Body of pancreas (tissue), 4 donors: ENCODE measurements around the gene CLK1.
A peak's percentile ranks its signal among the peaks of the same experiment; 100 is the strongest.

ENCODE experiments used
- POLR2A ChIP-seq, 3 donors: fragments of 450-650 bp; IDR thresholded peaks; one replicate each; pipeline ENCODE4 v1.6.1; 2016; ENCODE audit warnings: antibody characterized with exemption in 3 of 3, mild to moderate bottlenecking in 2 of 3
- TF ChIP-seq, protein P1 (sequence below), 7 experiments: fragments of 450-650 bp in 4 of 7; fragments of 200-600 bp in 3 of 7; sonication (generic) in 3 of 7; IDR thresholded peaks; one replicate each; pipeline ENCODE4 v1.5.1; 2016 to 2019; ENCODE audit warnings: antibody characterized with exemption in 7 of 7

DNA sequence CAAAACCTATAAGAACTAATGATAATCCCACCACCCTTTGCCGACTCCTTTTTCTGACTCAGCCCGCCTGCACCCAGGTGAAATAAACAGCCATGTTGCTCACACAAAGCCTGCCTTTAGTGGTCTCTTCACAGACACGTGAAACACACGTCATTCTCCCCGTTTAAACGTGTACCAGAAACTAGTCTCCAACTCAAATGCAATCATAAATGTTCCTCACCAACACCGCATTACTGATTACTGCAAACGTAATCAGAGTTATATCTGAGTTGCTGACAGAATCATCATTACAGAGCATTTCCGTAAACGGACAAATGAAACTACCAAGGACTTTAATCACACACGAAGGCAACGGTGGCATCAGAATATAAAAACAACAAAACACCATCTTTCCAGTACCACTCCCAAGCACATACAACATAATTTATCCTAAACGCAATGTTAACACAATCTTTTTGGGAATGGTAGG is 1.9 kb downstream of the CLK1 start:
- TF ChIP-seq, protein P1, sequence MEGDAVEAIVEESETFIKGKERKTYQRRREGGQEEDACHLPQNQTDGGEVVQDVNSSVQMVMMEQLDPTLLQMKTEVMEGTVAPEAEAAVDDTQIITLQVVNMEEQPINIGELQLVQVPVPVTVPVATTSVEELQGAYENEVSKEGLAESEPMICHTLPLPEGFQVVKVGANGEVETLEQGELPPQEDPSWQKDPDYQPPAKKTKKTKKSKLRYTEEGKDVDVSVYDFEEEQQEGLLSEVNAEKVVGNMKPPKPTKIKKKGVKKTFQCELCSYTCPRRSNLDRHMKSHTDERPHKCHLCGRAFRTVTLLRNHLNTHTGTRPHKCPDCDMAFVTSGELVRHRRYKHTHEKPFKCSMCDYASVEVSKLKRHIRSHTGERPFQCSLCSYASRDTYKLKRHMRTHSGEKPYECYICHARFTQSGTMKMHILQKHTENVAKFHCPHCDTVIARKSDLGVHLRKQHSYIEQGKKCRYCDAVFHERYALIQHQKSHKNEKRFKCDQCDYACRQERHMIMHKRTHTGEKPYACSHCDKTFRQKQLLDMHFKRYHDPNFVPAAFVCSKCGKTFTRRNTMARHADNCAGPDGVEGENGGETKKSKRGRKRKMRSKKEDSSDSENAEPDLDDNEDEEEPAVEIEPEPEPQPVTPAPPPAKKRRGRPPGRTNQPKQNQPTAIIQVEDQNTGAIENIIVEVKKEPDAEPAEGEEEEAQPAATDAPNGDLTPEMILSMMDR (IDR thresholded peaks at IDR 0.05), result no peak
- TF ChIP-seq POLR2A (IDR thresholded peaks at IDR 0.05), result peak in 2 of 3 donors; percentile 58 to 73
